GM06990 (cell line): ENCODE results near the gene MYO7A.

ENCODE experiments used
- DNase-seq: peaks from one replicate; pipeline ENCODE4 v3.0.0-alpha.2; 2011; ENCODE audit not compliant: insufficient read length; ENCODE audit errors: extremely low read depth
- H3K27me3 ChIP-seq: replicated peaks from 2 replicates; pipeline ENCODE4 v1.6.0; 2011; ENCODE audit warnings: low read length; ENCODE audit not compliant: control insufficient read depth, insufficient read depth
- H3K36me3 ChIP-seq: 2 replicates; pipeline ENCODE4 v1.5.1; 2011; ENCODE audit warnings: low read length; ENCODE audit not compliant: control insufficient read depth, insufficient read depth
- H3K4me3 ChIP-seq: replicated peaks from 2 replicates; pipeline ENCODE4 v1.5.1; 2011; ENCODE audit warnings: low read depth, mild to moderate bottlenecking, control low read depth, low read length
- TF ChIP-seq, protein P1 (sequence below): IDR thresholded peaks from 2 replicates; pipeline ENCODE4 v1.5.1; 2011; ENCODE audit warnings: low read length, control low read depth, mild to moderate bottlenecking, inconsistent platforms; ENCODE audit not compliant: insufficient read depth, poor library complexity, severe bottlenecking

Gene MYO7A

DNA sequence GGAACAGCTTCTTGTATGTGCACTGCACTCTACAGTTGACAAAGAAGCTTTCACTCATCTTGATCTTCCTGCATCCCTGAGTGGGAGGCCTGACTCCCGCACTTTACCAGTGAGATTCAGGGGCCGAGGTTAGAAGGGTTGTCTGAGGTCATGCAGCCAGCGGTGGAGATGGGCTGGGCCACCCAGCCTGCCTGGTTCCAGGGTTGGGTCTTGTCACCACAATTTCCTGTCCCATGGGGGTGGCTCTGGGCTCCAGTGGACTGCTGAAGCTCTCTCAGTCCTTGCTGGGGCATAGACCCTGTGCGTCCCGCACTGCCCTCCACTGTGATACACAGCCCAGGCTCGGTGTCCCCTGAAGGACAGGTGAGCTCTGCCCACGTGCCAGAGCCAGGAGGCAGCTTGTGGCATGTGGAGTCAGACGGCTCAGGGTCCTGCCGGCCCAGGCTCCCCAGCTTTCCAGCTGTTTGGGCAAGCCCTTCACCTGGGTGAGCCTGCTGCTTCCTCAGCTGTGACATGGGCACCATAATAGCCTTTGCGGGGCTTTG lies 6.9 kb upstream of the MYO7A start:
- Histone ChIP-seq H3K4me3 (no peak overlapping the region), H3K27me3 (no peaks in the 10 kb centered on the region; the same call in 1 of the 2 replicates), H3K36me3 (no peaks in the 10 kb centered on the region)
- no peak for DNase-seq
- TF ChIP-seq, protein P1, sequence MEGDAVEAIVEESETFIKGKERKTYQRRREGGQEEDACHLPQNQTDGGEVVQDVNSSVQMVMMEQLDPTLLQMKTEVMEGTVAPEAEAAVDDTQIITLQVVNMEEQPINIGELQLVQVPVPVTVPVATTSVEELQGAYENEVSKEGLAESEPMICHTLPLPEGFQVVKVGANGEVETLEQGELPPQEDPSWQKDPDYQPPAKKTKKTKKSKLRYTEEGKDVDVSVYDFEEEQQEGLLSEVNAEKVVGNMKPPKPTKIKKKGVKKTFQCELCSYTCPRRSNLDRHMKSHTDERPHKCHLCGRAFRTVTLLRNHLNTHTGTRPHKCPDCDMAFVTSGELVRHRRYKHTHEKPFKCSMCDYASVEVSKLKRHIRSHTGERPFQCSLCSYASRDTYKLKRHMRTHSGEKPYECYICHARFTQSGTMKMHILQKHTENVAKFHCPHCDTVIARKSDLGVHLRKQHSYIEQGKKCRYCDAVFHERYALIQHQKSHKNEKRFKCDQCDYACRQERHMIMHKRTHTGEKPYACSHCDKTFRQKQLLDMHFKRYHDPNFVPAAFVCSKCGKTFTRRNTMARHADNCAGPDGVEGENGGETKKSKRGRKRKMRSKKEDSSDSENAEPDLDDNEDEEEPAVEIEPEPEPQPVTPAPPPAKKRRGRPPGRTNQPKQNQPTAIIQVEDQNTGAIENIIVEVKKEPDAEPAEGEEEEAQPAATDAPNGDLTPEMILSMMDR: no peak

DNA sequence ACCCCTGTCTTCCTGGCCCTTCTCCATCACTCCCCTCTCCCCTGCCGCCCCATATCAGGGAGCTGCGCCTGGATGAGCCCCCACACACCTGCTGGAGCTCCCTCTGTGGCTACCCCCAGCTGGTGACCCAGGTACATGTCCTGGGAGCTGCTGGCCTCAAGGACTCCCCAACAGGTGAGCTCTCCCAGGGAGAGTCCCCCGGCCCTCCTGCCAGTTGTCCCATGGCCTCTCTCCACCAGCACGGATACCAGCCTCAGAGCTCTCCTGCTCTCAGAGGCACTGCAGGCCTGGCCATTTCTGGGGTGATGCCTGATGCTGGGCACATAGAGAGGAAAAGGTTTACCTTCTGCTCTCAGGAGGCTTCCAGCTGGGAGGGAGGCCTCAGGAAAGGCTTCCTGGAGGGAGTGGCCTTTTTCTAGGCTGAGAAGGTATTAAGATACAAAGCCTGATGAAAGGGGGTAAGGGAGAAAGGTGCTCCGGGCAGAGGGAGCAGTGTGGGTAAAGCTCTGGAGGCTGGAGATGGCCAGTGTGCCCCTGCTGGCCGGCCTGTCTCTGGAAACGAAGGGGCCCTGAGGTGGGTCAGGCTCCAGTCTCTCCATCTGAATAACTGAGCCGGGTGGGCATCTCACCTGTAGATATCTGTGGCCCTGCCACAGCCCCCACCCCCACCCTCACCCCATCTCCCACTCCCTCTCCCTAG lies 6.0 kb upstream of the MYO7A start:
- Histone ChIP-seq H3K27me3 (no peaks in the 10 kb centered on the region; the same call in 1 of the 2 replicates), H3K36me3 (no peaks in the 10 kb centered on the region), H3K4me3 (no peak overlapping the region)
- no peak for DNase-seq
- TF ChIP-seq, protein P1: no peak

DNA sequence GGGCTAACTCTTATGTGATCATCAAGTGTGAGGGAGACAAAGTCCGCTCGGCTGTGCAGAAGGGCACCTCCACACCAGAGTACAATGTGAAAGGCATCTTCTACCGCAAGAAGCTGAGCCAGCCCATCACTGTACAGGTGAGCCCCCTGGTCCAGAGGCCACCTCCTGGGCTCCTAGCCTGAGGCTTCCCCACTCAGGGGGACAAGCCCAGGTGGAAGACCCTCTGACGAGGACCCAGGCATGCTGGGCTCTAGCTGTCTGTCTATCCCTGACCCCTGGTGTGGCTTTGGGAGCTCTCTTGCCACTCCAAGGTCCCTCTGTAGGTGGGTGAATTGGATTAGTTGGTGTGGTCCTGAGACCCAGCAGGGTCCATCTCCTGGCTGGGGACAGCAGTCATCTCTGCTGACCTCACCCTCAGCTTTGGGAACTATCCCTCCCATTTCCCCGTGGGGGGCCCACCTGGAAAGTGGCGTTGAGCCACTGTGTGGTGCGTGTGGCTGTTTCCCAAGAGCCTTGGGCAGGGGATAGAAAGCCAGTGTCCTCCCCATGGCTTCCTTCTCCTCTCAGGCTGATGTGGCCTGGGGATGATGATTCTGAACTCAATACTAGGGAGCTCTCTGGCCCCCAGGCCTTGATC lies 5.4 kb upstream of the MYO7A start:
- H3K27me3 ChIP-seq: peaks cover 1% of the 10 kb centered on the region
- DNase-seq: no peak
- no peak overlapping the region for H3K4me3 ChIP-seq
- no peaks in the 10 kb centered on the region for H3K36me3 ChIP-seq
- TF ChIP-seq, protein P1: no peak

DNA sequence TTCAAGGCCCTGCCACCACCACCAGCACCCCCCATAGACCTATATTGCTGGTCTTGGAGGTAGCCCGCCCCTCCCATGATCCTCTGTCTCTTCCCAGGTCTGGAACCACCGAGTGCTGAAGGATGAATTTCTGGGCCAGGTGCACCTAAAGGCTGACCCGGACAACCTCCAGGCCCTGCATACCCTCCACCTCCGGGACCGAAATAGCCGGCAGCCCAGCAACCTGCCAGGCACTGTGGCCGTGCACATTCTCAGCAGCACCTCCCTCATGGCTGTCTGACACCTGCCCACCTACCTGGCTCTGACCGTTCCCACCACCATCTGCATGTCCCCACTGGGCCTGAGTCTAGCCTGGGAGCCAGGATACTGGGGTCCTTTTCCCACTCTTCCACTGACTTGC lies 4.5 kb upstream of the MYO7A start:
- Histone ChIP-seq H3K36me3 (no peaks in the 10 kb centered on the region), H3K27me3 (peaks cover 1% of the 10 kb centered on the region), H3K4me3 (no peak overlapping the region)
- DNase-seq: no peak
- TF ChIP-seq, protein P1: no peak

DNA sequence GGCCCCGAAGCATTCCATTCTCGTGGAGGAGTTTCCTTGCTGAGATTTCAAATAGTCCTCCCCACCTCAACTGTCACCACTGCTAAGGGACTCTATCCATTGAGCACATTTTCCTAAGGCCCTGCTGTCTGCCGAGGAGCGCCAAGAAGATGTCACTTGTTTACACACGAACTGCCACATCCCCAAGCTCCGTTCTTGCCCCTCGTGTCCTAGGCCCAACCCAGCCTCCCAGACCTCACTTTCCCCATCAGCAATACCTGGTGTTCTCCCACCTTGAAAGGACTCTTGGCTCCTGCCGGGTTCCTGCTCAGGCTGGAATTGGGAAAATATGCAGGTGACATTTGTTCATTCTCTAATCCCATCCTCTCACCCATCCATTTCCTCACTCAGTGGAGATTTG lies 4.0 kb upstream of the MYO7A start:
- TF ChIP-seq, protein P1: no peak
- peaks cover 1% of the 10 kb centered on the region for H3K27me3 ChIP-seq

More for the DNA sequence above, 4.0 kb upstream of the MYO7A start:
- no peak for DNase-seq
- Histone ChIP-seq H3K4me3 (no peak overlapping the region), H3K36me3 (no peaks in the 10 kb centered on the region)
